HG03378 (cell line): Measurements from ENCODE around the gene ADAMTSL3.
A peak's percentile ranks its signal among the peaks of the same experiment; 100 is the strongest.
"Not testable (repeated sequence)": the region's sequence is repeated elsewhere in the genome, so short reads cannot be mapped to it uniquely, and the experiment has no call there.

Experiments
- ATAC-seq: cut with Tn5 transposase; IDR thresholded peaks from one replicate; pipeline ENCODE4 v1.9.1; 2021; ENCODE audit warnings: mild to moderate bottlenecking, moderate library complexity; ENCODE audit not compliant: unreplicated experiment

Gene ADAMTSL3

DNA sequence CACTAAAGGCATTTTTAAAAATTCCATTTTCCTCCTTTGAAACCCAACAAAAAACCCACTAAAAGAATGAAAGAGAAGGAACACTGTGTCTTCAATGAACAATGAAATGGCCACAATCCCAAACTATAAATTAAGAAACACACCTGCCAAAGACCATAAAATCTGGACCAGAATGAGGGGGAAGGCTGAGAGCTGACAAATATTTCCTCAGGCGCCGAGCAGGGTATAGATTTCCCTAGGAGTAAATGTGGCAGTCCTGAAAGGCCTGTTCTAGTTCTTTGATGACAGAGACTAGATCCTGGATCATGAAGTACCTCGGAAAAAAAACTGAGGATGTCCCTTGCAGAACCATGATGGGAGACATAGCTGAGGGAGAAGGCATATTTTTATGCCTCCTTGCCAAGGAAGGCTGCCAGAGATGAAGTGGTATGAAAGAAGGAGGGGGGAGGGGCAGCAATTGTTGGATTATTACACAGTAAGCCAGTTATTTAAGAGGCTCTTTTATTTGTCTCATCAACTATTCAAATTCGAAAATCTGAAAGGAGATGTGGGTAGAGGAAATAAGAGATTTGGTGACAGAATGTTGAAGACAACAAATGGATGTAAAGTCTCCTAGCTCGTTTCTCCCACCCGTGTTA is 306.4 kb downstream of the ADAMTSL3 start:
- no peak for ATAC-seq

DNA sequence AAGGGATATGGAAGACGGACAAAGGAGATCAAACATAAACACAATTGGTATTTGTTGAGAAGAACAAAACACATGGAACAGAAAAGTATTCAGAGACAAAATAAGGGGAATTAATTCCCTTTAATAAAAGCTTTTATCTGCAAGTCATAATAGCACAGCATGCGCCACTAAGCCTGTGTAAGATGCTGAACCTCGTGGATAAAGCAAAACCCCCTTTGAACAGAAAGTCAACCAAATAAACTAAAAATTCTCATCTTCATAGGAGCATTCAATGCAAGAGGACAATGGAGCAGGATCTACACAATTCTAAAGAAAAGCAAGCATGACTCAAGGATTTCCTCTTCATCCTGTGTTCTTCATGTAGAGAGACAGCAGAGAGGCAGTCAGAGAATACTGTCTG is 307.4 kb downstream of the ADAMTSL3 start:
- no peak for ATAC-seq

- not testable (repeated sequence) for ATAC-seq
Measured at GRCh38 chr15:83964967-83965366, 311.0 kb downstream of the ADAMTSL3 start.

DNA sequence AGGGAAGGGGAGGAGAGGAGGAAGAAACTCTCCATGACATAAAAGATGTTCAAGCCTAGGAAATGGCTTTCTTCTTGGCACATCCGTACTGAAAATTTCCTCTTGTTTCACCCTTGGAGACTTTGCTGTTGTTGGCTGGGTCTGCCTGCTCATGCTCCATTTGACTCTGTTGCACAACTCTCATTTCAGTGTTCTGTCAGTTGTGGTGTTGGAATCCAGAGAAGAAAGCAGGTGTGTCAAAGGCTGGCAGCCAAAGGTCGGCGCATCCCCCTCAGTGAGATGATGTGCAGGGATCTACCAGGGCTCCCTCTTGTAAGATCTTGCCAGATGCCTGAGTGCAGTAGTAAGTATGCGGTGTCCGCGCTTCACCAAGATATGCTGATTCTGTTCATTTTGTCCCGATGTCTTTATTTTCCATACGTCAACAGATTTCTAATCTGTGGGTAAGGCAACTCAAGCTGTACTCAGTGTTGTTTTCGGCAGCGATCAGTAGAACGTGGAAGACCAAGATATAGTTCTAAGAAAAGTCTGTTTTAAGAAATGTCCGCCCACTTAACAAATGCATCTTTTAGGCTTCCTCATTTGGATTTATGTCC is 316.5 kb downstream of the ADAMTSL3 start:
- ATAC-seq: no peak

DNA sequence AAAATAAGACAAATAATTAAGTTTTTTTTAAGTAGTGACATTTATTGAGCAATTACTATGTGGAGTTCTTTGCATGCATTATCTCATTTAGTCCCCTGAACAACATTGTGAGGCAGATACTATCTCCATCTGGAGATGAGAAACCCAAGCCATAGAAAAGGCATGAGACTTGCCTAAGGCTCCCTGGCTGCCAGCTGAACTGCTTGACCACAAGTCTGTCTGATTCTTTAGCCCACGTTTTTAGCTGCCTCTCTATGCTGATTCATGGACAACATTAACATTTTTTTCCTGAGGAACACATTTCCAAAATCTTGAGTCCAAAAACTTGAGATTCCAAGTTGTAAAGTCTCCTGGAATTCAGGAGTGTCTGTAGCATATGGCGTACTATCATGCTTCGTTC is 318.1 kb downstream of the ADAMTSL3 start:
- no peak for ATAC-seq

DNA sequence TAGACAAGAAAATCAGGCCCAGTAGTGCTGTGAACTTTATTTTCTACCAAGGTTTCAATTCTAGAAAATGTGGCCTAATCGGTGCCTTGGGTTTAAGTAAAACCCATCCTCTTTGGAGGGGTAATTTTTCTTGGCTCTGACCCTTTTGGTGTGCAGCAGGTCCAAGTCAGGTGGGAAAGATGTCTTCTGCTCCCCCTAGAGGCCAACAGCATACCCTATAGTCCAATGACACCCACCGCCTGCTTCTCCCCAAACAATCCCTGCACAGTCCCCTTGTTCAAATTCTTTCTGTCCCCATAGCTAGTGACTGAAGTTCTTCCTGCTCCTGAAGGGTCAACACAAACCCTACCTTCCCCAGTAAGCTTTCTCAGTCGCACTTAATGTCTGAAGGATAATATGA is 319.9 kb downstream of the ADAMTSL3 start:
- ATAC-seq: no peak

DNA sequence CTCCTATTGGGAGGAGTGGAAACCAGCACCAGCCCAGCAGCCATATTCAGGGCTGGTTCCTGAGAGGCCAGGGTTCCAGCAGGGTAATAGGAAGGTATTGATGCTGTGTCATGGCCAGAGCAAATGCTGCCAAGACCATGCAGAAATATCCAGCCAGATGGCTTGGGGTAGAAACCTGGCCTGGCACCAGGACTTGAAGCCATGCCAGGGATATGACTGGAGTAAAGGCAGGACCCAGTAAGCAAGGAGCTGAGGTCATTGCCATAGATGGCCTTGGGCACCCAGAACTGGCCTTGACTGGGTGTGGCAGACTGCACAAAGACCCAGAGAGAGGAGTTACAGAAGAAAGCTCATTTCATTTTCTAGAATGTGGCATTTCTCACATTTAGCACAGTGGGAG is 324.1 kb downstream of the ADAMTSL3 start:
- no peak for ATAC-seq

DNA sequence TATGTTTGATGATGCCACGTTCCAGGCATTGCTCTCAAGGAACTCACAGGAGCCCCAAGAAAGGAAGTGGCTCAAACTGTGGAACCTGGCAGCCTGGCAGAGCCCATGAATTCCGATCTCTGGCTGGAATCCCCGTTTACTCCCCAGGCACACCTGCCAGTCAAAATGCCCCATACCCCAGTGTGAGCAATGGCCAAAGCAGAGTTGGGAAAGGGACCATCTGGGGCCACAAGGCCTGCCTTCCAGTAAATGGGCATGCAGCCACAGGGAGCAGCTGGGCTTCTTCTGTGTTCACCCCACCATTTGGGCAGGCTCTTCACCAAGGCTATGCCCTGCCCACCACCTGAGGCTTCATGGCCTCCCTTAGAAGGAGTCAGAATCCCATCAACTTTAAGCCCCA is 324.7 kb downstream of the ADAMTSL3 start:
- ATAC-seq: no peak

DNA sequence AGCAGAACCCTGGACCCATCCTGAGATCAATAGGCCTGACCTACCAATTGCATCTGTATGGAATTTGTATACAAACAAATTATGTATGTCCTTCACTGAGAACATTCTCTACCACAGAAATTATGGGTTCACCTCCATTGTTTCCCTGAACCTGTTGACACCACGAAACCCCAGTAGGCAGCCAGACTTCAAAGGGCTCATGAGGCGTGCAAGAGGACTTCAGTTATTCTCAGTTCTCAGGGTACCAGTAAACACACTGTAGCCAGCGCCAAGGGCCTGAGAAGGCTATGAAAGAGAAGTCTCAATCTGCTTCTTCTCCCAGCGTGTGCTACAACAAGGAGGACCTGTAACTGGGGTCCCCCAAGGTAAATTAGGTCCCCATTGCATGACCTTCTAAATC is 326.7 kb downstream of the ADAMTSL3 start:
- no peak for ATAC-seq

DNA sequence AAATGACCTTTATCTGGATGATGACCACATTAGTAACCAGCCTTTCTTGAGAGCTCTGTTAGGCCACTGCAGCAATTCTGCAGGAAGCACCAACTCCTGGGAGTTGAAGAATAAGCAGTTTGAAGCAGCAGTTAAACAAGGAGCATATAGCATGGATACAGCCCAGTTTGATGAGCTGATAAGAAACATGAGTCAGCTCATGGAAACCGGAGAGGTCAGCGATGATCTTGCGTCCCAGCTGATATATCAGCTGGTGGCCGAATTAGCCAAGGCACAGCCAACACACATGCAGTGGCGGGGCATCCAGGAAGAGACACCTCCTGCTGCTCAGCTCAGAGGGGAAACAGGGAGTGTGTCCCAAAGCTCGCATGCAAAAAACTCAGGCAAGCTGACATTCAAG is 328.8 kb downstream of the ADAMTSL3 start:
- no peak for ATAC-seq

DNA sequence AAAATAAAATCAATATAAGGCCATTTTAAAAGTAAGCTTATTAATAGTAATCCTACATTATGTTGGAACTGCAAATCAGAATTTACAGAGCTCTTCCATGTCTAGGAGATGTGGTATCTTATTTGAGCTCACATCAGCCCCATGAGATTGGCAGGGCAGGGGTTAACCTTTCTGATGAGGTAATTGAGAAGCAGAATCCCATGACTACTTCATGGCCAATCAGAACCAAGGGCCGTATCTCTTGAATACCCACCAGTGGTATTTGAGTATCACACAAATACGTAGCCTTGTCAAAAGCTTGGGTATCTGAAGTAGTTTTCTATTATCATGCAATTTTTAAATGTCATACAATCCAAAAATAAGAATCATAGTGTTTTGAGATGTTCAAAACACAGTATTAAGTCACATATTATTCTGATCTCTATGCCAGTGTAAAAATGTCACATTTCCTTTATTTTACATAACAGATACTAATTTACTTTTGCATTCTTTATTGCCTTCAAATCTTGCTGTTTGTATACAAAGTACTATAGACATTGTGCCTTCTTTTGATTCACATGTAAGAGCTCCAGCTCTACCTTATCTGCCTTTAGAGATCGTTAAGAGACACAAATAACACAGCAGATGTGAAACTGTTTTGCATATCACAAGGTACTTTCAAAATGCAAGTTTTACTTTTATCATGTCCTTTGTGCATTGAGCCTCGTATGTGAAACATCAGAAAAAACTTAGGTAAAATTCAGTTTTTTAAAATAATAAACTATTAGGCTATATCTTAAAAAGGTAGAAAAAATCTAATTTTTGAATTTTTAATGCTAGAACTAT is 329.9 kb downstream of the ADAMTSL3 start:
- ATAC-seq: peak; percentile 81

DNA sequence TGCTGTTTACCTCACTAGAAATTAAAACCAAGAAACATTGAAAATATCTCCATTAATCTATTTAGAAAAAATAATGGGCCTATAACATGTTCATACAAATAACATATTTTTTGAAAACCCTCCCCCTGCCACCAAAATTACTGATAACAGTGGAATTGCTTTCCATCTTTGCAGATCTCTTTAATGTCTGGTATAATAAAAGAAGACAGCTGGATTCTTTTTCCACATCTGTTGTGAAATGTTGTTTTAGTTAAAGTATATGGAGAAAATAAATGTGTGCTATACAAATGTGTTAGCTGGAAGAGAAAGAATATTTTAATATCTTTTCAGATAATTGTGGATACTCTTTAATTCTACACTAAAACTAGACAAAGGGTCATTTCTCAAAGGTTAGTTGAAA is 330.7 kb downstream of the ADAMTSL3 start:
- ATAC-seq: no peak

- ATAC-seq: no peak
Measured at GRCh38 chr15:83991163-83991562, 337.2 kb downstream of the ADAMTSL3 start.

DNA sequence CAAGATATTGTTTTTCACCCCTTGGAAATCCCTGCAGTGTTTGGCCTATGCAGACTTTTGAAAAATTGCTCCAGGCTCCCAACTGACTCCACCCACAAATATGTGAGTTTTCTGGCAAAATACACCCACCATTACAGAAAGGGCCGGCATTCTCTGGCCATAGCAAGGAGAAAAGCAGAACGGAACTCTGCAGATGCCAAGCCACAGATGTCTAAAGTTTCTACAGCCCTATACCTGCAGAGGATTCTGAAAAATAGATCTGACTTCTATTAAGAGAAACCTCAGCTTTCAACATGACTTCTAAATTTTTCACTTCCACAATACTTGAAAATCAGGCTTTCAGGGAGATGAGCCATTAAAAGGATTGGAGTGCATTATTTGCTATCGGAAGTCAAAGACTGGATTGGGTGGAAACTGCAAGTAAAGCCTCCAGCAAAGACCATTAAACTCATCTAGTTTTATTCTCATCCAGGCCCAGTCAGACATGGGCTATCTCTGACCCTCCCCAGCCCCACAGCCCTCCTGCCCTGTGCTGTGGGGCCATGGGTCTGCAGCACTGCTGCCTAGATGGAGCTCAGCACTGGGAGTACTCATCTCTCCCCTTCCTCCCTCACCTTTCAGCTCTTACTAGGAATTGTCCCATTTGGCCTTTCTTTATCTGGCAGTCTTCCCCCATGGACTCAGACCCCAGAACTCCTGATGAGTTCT is 338.6 kb downstream of the ADAMTSL3 start:
- peak; percentile 76 for ATAC-seq

GRCh38 chr15:83993591-83993990 is 339.7 kb downstream of the ADAMTSL3 start:
- no peak for ATAC-seq

DNA sequence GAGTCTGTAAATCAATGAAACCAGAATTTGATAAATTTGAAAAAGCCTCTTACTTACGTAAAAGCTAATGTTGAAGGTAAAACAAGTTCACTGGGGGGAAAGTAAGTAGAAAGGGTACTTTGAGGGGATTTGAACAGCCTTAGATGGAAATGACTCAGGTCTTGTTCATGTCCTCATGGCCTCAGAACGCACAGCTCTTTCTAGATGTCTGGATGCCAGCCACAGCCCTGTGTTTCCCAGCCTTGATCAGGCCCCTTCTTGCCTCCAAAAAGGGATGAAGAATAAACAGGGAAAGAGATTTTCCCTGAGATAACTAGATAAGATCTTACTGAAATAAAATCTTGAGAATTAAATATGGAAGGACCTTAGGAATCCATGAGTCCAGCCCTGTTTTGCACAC is 344.6 kb downstream of the ADAMTSL3 start:
- no peak for ATAC-seq

- ATAC-seq: no peak
Measured at GRCh38 chr15:83999396-84000135, 345.6 kb downstream of the ADAMTSL3 start.

DNA sequence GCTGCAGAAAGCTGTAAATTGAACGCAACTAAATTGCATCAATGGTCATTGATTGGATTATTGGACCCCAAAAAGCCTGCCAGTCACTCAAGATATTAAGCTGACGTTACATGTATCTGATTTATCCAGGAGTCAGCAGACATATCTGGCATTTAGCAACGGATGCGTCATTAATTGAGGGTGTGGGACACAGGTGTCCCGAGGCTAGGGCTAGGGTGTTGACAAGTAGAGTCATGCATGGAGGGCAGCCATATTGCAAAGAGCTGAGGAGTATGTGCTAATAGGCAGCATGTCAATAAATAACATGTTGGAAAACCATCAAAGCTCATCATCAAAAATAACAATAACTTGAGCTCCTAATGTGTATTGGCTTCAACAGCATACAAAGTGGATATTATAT is 347.1 kb downstream of the ADAMTSL3 start:
- no peak for ATAC-seq

DNA sequence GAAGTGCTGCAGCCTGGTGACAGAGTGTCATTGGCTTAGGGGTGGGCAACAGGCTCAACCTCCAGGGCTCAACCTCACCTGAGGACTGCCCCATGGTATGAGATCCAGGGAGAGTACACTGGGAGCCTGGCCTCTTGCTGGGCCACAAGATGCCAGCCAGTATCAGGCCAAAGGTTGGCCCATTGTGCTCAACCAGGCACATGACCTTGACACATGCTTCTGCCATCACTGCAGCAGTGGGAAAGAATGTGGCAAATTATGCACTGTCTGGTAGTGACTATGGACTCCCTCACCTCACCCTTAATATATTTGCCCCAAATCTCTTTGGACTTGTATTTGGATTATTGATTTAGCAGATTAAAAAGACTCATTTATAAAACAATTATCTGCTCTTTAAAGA is 347.7 kb downstream of the ADAMTSL3 start:
- no peak for ATAC-seq

GRCh38 chr15:84003791-84004503 is 350.0 kb downstream of the ADAMTSL3 start:
- ATAC-seq: no peak
